ENCODE results near the gene TMEM238.
A peak's percentile ranks its signal among the peaks of the same experiment; 100 is the strongest.

TMEM238 gene

DNA sequence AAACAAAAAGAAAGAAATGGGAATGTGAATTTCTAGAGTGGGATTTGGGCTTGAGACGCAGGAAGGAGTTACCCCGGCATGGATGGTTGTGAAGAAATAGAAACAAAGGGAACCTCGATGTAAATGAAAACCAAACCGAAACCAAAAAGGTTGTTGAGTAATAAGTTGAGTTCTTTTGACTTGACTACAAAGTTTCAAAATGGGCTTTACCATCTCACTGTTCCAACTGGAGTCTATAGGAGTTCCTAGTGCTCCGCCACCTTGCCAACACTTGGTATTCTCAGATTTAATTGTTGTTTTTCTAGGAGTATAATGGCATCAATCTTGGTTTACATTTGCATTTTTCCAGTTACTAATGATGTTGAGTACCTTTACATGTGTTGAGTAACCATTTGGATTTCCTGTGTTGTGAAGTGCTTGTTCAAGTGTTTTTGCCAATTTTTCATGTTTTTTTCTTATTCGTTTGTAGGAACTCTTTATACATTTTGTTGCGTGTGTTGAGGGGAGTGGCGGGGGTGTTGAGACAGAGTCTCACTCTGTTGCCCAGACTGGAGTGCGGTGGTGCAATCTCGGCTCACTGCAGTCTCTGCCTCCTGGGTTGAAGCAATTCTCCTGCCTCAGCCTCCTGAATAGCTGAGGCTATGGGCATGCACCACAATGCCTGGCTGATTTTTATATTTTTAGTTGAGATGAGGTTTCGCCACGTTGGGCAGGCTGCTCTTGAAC is 14.3 kb upstream of the TMEM238 start:
- Histone ChIP-seq H3K4me1 (ENCODE audit: control insufficient read depth, low read depth, low read length) (no peaks in the 10 kb centered on the region), H3K36me3 (ENCODE audit: control insufficient read depth, low read depth, low read length) (peaks cover 32% of the 10 kb centered on the region), H3K9ac (ENCODE audit: low read length) (no peak overlapping the region), H3K9me3 (ENCODE audit: control insufficient read depth, low read depth, low read length) (no peaks in the 10 kb centered on the region), H3K4me3 (ENCODE audit: low read length) (no peak overlapping the region), H3K27me3 (ENCODE audit: control insufficient read depth, insufficient read depth, low read length) (no peaks in the 10 kb centered on the region), H3K27ac (ENCODE audit: low read length) (no peak overlapping the region)

DNA sequence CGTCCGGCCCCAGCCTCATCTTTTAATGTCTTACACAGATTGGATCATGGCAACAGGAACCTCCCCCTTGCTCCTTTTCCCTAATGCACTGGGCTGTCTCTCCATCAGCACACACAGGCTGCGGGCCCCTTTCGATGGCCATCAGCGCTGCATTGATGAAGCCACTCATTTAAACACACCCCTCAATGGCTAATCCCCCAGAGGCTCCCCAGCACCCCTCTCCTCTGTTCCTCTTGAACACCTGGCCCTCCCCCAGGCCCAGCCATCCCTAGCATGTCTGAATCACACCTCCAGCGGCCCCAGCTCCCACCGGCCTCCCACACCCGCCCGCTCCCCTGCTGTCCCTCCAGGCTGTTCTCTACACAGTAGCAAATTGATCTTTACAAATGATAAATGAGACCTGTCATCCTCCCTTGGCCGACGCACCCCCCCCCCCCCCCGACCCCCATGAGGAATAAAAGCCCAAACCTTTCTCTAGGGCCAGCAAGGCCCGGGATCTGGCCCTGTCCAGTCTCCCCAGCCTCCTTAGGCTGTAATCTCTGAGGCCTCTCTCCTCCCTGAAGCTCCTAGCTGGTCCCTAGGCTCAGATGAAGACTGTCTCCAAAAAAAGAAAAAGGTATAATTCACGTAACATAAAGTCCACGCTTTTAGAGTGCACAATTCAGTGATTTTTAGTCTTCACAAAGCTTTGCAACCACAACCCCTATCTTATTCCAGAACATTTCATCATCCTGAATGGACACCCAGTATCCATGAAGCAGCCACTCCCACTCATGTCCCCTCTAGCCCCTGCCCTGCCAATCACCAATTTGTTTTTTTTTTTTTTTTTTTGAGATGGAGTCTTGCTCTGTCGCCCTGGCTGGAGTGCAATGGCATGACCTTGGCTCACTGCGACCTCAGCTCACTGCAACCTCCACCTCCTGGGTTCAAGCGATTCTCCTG is 9.0 kb upstream of the TMEM238 start:
- Histone ChIP-seq H3K4me1 (ENCODE audit: control insufficient read depth, low read depth, low read length) (peaks cover 10% of the 10 kb centered on the region), H3K27me3 (ENCODE audit: control insufficient read depth, insufficient read depth, low read length) (no peaks in the 10 kb centered on the region), H3K9me3 (ENCODE audit: control insufficient read depth, low read depth, low read length) (no peaks in the 10 kb centered on the region), H3K36me3 (ENCODE audit: control insufficient read depth, low read depth, low read length) (peaks cover 14% of the 10 kb centered on the region), H3K9ac (ENCODE audit: low read length) (no peak overlapping the region), H3K27ac (ENCODE audit: low read length) (no peak overlapping the region), H3K4me3 (ENCODE audit: low read length) (no peak overlapping the region)

DNA sequence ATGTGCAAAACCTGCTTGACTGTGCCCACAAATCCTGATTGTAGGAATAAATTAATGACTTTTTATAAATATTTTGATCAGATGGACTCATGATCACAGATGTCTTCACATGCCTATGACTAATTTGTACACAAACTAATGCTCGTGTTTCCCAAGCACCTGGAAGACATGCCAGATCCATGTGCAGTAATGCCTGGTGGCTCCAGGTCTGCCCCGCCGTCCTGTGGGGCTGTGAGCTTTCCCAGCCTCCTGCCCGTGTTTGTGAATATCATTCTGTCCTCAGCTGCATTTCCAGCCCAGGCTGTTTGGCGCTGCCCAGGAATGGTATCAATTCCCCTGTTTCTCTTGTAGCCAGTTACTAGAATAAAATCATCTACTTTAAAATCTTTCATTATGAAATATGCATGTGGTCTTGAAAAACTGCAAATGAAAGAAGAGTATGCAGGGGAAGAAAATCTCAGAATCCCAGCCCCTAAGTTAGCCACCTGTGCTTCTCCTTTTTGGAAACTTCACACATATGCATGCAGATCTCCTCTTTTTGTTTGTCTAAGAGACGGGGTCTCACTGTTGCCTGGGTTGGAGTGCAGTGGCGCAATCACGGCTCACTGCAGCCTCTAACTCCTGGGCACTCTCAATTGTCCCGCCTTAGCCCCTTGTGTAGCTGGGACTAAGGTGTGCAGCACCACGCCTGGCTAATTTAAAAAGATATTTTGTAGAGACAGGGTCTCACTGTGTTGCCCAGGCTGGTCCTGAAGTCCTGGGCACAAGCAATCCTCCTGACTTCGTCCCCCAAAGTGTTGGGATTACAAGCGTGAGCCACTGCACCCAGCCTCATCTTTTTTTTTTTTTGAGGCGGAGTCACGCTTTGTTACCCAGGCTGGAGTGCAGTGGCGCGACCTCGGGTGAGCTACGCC is 7.9 kb upstream of the TMEM238 start:
- no peaks in the 10 kb centered on the region for H3K27me3 ChIP-seq (ENCODE audit: control insufficient read depth, insufficient read depth, low read length)
- H3K4me1 ChIP-seq (ENCODE audit: control insufficient read depth, low read depth, low read length): peaks cover 15% of the 10 kb centered on the region
- no peaks in the 10 kb centered on the region for H3K9me3 ChIP-seq (ENCODE audit: control insufficient read depth, low read depth, low read length)
- no peak overlapping the region for H3K27ac ChIP-seq (ENCODE audit: low read length)
- peaks cover 25% of the 10 kb centered on the region for H3K36me3 ChIP-seq (ENCODE audit: control insufficient read depth, low read depth, low read length)
- H3K4me3 ChIP-seq (ENCODE audit: low read length): peak overlapping the region; percentile 25
- H3K9ac ChIP-seq (ENCODE audit: low read length): no peak overlapping the region

DNA sequence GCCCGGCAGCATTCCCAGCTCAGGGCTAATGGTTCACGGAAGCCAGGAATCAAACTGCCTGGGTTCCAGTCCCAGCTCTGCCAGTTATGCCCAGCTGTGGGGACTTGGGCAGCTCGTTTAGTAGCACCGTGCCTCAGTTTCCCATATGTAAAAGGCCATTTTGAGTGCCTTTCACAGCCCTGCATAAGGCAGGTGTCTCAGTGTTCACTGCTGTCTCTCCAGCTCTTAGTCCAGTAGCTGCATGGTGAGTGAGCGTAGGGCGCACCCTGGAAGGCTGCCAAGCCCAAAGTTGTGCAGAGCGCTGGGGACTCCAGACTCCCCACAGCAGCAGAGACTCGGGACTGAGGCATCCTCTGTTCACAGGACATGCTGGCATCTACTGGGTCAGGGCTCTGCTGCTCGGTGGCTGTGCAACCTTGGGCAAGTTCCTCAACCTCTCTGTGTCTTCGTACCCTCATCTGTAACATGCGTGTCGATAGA is 7.1 kb upstream of the TMEM238 start:
- peaks cover 17% of the 10 kb centered on the region for H3K4me1 ChIP-seq (ENCODE audit: control insufficient read depth, low read depth, low read length)

DNA sequence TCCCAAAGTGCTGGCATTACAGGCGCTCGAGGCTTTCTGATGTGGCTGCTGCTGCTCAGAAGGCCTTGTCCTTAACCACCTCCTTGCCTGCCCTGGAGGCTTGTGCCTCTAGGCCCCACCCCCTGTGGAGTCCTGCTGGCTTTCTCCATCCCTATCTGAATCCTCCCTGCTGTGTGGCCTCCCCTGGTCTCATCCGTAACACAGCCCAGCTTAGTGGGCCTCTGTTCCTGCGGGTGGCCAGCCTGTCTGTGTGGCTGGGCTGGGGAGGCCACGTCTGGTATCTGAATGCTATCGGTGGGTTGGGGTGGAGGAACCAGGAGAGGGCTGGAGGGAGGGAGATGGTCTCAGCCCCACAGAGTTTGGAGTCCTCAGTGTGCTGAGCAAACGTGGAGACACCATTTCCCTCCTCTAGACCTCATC is 6.4 kb upstream of the TMEM238 start:
- Histone ChIP-seq H3K4me1 (ENCODE audit: control insufficient read depth, low read depth, low read length) (peaks cover 17% of the 10 kb centered on the region), H3K9me3 (ENCODE audit: control insufficient read depth, low read depth, low read length) (no peaks in the 10 kb centered on the region), H3K4me3 (ENCODE audit: low read length) (no peak overlapping the region), H3K27ac (ENCODE audit: low read length) (no peak overlapping the region), H3K9ac (ENCODE audit: low read length) (no peak overlapping the region), H3K36me3 (ENCODE audit: control insufficient read depth, low read depth, low read length) (peaks cover 29% of the 10 kb centered on the region), H3K27me3 (ENCODE audit: control insufficient read depth, insufficient read depth, low read length) (no peaks in the 10 kb centered on the region)

More for the DNA sequence above, 7.1 kb upstream of the TMEM238 start:
- Histone ChIP-seq H3K9me3 (ENCODE audit: control insufficient read depth, low read depth, low read length) (no peaks in the 10 kb centered on the region), H3K9ac (ENCODE audit: low read length) (no peak overlapping the region), H3K4me3 (ENCODE audit: low read length) (no peak overlapping the region), H3K27ac (ENCODE audit: low read length) (no peak overlapping the region), H3K36me3 (ENCODE audit: control insufficient read depth, low read depth, low read length) (peaks cover 29% of the 10 kb centered on the region), H3K27me3 (ENCODE audit: control insufficient read depth, insufficient read depth, low read length) (no peaks in the 10 kb centered on the region)

DNA sequence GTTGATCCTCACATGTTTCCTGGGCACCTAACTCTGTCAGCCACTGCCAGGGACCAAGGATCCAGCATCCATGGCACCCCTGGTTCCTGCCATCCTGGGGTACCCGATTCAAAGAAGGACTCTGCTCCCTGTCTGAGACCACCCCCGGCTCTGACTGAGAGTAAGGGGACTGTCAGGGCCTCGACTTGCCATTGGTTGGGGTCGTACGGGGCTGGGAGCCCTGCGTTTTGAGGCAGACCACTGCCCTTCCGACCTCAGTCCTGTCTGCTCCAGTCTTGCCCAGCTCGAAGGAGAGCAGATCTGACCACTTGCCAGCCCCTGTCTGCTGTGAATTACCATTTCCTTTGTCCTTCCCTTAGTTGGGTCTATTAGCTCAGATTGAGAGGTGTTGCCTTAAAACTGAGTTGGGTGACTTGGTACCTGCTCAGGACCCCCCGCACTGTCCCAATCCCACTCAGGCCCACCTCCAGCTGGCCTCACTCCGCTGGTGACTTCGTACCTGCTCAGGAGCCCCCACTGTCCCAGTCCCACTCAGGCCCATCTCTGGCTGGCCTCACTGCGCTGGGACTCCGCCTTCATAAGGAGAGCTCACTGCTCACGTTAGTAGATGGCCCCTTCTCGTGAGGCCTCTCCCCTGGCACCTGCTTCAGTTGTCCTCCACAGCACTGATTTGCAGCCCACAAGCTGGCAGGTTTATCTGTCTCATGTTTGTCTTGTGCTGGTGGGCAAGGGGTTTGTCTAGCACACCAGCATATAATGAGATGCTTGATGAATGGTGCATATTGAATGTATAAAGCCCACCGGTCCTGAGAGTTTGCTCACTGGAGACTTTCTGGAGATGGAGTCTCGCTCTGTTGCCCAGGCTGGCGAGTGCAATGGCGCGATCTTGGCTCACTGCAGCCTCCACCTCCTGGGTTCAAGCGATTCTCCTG is 5.6 kb upstream of the TMEM238 start:
- Histone ChIP-seq H3K27me3 (ENCODE audit: control insufficient read depth, insufficient read depth, low read length) (no peaks in the 10 kb centered on the region), H3K27ac (ENCODE audit: low read length) (no peak overlapping the region), H3K9me3 (ENCODE audit: control insufficient read depth, low read depth, low read length) (no peaks in the 10 kb centered on the region), H3K4me3 (ENCODE audit: low read length) (no peak overlapping the region), H3K9ac (ENCODE audit: low read length) (no peak overlapping the region), H3K4me1 (ENCODE audit: control insufficient read depth, low read depth, low read length) (peaks cover 22% of the 10 kb centered on the region), H3K36me3 (ENCODE audit: control insufficient read depth, low read depth, low read length) (peaks cover 29% of the 10 kb centered on the region)

DNA sequence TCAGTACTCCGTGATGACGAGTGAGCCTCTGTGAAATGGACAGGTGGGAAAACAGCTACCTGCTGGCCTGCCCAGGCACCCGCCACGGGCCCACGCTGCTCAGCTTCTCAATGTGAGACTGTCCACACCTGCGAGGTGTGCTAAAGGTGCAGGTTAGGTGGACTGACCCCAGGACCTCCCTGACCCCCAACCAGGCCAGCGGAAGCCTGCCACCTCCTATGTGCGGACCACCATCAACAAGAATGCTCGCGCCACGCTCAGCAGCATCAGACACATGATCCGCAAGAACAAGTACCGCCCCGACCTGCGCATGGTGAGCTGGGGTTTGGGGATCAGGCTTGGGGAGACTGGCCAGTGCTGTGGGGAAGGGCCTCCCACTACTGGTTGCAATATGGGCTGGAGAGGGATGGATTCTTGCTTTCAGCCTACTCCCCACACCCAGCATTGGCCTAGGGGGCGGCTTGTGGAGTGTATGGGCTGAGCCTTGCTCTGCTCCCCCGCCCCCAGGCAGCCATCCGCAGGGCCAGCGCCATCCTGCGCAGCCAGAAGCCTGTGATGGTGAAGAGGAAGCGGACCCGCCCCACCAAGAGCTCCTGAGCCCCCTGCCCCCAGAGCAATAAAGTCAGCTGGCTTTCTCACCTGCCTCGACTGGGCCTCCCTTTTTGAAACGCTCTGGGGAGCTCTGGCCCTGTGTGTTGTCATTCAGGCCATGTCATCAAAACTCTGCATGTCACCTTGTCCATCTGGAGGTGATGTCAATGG is 3.8 kb upstream of the TMEM238 start:
- H3K27ac ChIP-seq (ENCODE audit: low read length): no peak overlapping the region
- H3K36me3 ChIP-seq (ENCODE audit: control insufficient read depth, low read depth, low read length): peaks cover 29% of the 10 kb centered on the region
- peaks cover 24% of the 10 kb centered on the region for H3K4me1 ChIP-seq (ENCODE audit: control insufficient read depth, low read depth, low read length)

DNA sequence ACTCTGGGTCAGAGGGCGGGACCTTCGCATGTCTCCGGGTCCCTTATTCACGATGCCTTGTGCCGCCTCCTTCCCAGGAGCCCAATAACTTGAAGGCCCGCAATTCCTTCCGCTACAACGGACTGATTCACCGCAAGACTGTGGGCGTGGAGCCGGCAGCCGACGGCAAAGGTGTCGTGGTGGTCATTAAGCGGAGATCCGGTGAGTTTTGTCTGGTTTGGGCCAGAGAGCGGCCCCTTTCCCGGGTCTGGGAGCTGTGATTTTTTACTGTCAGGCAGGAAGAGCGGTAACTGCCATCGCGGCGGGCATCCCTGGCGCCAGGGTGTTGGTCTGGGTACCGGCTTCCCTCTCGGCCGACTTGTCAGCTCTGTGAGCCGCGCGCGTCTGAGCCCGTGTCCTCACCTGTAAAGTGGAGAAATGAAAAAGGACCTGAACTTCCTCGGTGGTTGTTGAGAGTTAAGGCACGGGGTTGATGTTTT is 2.4 kb upstream of the TMEM238 start:
- H3K27ac ChIP-seq (ENCODE audit: low read length): no peak overlapping the region
- H3K9me3 ChIP-seq (ENCODE audit: control insufficient read depth, low read depth, low read length): no peaks in the 10 kb centered on the region
- H3K36me3 ChIP-seq (ENCODE audit: control insufficient read depth, low read depth, low read length): peaks cover 29% of the 10 kb centered on the region

More for the DNA sequence above, 3.8 kb upstream of the TMEM238 start:
- Histone ChIP-seq H3K9ac (ENCODE audit: low read length) (no peak overlapping the region), H3K4me3 (ENCODE audit: low read length) (peak overlapping the region; percentile 97), H3K9me3 (ENCODE audit: control insufficient read depth, low read depth, low read length) (no peaks in the 10 kb centered on the region), H3K27me3 (ENCODE audit: control insufficient read depth, insufficient read depth, low read length) (peaks cover 2% of the 10 kb centered on the region)

DNA sequence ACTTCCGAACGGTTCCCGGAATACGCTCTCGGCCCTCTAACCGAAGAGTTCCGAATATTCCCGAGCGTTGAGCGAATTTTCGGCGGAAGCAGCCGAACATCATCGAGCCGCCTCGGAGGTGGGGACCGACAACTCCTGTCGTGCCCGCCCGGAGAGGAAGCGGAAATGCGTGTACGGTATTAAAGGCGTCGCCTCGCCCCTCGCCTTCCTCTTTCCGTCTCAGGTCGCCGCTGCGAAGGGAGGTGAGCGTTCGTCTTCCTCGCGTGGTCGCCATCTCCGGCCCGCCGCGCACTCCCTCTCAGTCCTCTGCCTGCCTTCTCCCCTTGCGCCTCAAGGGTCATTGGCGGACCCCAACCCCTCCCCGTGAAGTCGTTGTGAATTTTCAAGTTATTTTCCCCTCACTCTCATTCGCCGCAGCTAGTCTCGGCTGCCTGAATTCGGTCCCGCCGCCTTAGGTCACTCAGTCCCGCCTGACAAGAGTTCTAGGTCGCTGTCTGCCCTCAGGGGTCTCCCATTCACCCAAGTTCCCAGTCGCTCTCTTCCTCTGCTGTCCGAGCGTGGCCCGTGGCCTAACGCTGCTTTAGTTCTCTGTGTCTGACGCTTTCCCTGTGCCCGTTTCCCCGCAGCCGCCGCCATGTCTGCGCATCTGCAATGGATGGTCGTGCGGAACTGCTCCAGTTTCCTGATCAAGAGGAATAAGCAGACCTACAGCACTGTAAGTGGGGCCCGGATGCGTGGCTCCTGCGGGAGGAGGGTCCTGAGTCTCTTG is 1.8 kb upstream of the TMEM238 start, which contains the start of gene RPL28:
Gene RPL28 (plus strand): TSS at position 209 of the 769 bp plus-strand sequence. CDS start 426 bp downstream, at position 635.
- H3K27ac ChIP-seq (ENCODE audit: low read length): peak within 1 kb of the TSS; percentile 70
- no peaks in the 10 kb centered on the region for H3K9me3 ChIP-seq (ENCODE audit: control insufficient read depth, low read depth, low read length)
- H3K4me1 ChIP-seq (ENCODE audit: control insufficient read depth, low read depth, low read length): peaks cover 14% of the 10 kb centered on the region
- H3K4me3 ChIP-seq (ENCODE audit: low read length): peak within 1 kb of the TSS; percentile 97
- peaks cover 16% of the 10 kb centered on the region for H3K27me3 ChIP-seq (ENCODE audit: control insufficient read depth, insufficient read depth, low read length)
- peaks cover 29% of the 10 kb centered on the region for H3K36me3 ChIP-seq (ENCODE audit: control insufficient read depth, low read depth, low read length)
- peak within 1 kb of the TSS; percentile 86 for H3K9ac ChIP-seq (ENCODE audit: low read length)

More for the DNA sequence above, 2.4 kb upstream of the TMEM238 start:
- H3K27me3 ChIP-seq (ENCODE audit: control insufficient read depth, insufficient read depth, low read length): peaks cover 14% of the 10 kb centered on the region
- H3K4me3 ChIP-seq (ENCODE audit: low read length): peak overlapping the region; percentile 97
- peak overlapping the region; percentile 86 for H3K9ac ChIP-seq (ENCODE audit: low read length)
- H3K4me1 ChIP-seq (ENCODE audit: control insufficient read depth, low read depth, low read length): peaks cover 16% of the 10 kb centered on the region
